Spleen (tissue), 11 donors: Measurements from ENCODE around the gene PRPS1L1. TPM values are rescaled to one million over a fixed set of nuclear protein-coding genes. Genes with fewer than 3 reads are reported as not detected.

Experiments
- DNase-seq: peaks from one replicate; pipeline ENCODE4 v3.0.0-alpha.2; 2020
- H3K27ac ChIP-seq, 8 donors: fragments of 200-600 bp; sonication (generic) in 7 of 8; 1 replicate in 4 of 8; 2 replicates in 4 of 8; pipeline versions ENCODE4 v1.5.0 to v1.8.0; 2016 to 2021; ENCODE audit warnings: inconsistent platforms in 4 of 8, mild to moderate bottlenecking in 4 of 8, moderate library complexity in 1 of 8
- H3K27me3 ChIP-seq, 7 donors: fragments of 200-600 bp; sonication (generic) in 6 of 7; replicated peaks in 1 of 7; 1 replicate in 4 of 7; 2 replicates in 3 of 7; pipeline versions ENCODE4 v1.5.0 to v1.8.0; 2016 to 2021; ENCODE audit warnings: inconsistent platforms in 3 of 7, mild to moderate bottlenecking in 1 of 7
- H3K36me3 ChIP-seq, 6 donors: fragments of 200-600 bp; sonication (generic) in 5 of 6; 1 replicate in 4 of 6; 2 replicates in 2 of 6; pipeline versions ENCODE4 v1.5.0 to v1.8.0; 2016 to 2021; ENCODE audit warnings: inconsistent platforms in 2 of 6
- H3K4me1 ChIP-seq, 6 donors: fragments of 200-600 bp; sonication (generic) in 5 of 6; 1 replicate in 3 of 6; 2 replicates in 3 of 6; pipeline versions ENCODE4 v1.5.0 to v1.8.0; 2016 to 2021; ENCODE audit warnings: inconsistent platforms in 3 of 6
- H3K4me3 ChIP-seq, 8 donors: fragments of 200-600 bp; sonication (generic) in 7 of 8; 1 replicate in 4 of 8; 2 replicates in 4 of 8; pipeline versions ENCODE4 v1.5.0 to v1.8.0; 2016 to 2021; ENCODE audit warnings: inconsistent platforms in 4 of 8, mild to moderate bottlenecking in 4 of 8, moderate library complexity in 2 of 8
- H3K9me3 ChIP-seq, 8 donors: fragments of 200-600 bp; sonication (generic) in 7 of 8; 1 replicate in 4 of 8; 2 replicates in 4 of 8; pipeline versions ENCODE4 v1.5.0 to v1.8.0; 2016 to 2021; ENCODE audit warnings: inconsistent platforms in 4 of 8
- CTCF ChIP-seq, 11 experiments: fragments of 200-600 bp in 7 of 11; fragments of 450-650 bp in 4 of 11; sonication (generic) in 4 of 11; IDR thresholded peaks in 8 of 11; conservative IDR thresholded peaks in 3 of 11; 1 replicate in 7 of 11; 2 replicates in 4 of 11; pipeline versions ENCODE4 v1.4.0 to v1.8.0; 2016 to 2021; ENCODE audit warnings: antibody characterized with exemption in 11 of 11, inconsistent platforms in 4 of 11, mild to moderate bottlenecking in 1 of 11
- POLR2A ChIP-seq, 3 donors: fragments of 450-650 bp; IDR thresholded peaks; one replicate each; pipeline ENCODE4 v1.5.1; 2017; ENCODE audit warnings: antibody characterized with exemption in 3 of 3, mild to moderate bottlenecking in 1 of 3
- POLR2AphosphoS5 ChIP-seq, 3 donors: sonication (generic); formaldehyde crosslinking; IDR thresholded peaks; one replicate each; pipeline ENCODE4 v1.5.1; 2017; ENCODE audit warnings: antibody characterized with exemption in 3 of 3
- WGBS, 5 donors: extraction: QIAGEN DNeasy Blood & Tissue Kit in 3 of 5; methylation state at CpG; one replicate each; pipeline versions ENCODE4 v1.1.5 to v1.1.7; 2013 to 2018; 5-methylcytosine and 5-hydroxymethylcytosine counted together
- intact Hi-C: fragments of 100-400 bp; cut with DNase I; formaldehyde crosslinking; loops from one replicate; pipeline ENCODE4 v1.15.0; 2023; ENCODE audit warnings: low total_unique reads
- polyA plus RNA-seq, 3 donors: library from polyadenylated mRNA; stranded (reverse); fragments of 200-250 nt; gene quantifications; one replicate each; pipeline ENCODE4 v1.2.1, GENCODE V29; 2013
- total RNA-seq, 7 donors: library from RNA; depleted of rRNA in 3 of 7; stranded (reverse); fragments of >200 nt in 3 of 7; fragmentation: NEBNext Ultra II Directional in 4 of 7; extraction: Animal tissue kit (Norgen Biotek cat#: 25700) in 4 of 7; gene quantifications; one replicate each; pipeline versions ENCODE4 v1.1.0 to v1.2.1, GENCODE V29; 2016 to 2021
- donor health status: healthy with polysubstance abuse.
- donor health status: DM: no; HTN: no; CAD: no; lungs with moderate emphysema.
- donor health status: DM: no; HTN: no; CAD: no.
- donor health status: Bipolar disorder and iron deficiency.
- donor health status: healthy.
- donor health status: DM: no; HTN: no; CAD: no.
- donor health status: DM: yes; HTN: yes; CAD: no.

Gene PRPS1L1
- total and polyA plus RNA-seq, 10 donors: not detected

GRCh38 chr7:18013936-18014335, 13.7 kb downstream of the PRPS1L1 start:
- H3K9me3 ChIP-seq: no peaks in the 10 kb centered on the region
- peaks cover 0 to under 1% (median 0%) of the 10 kb centered on the region in 6 donors for H3K4me1 ChIP-seq
- no peak overlapping the region for H3K27ac ChIP-seq
- H3K36me3 ChIP-seq: no peaks in the 10 kb centered on the region
- no peak for DNase-seq
- intact Hi-C loops: no loop called here
- no peak overlapping the region for H3K4me3 ChIP-seq
- H3K27me3 ChIP-seq: peaks cover 0 to 9% (median 0%) of the 10 kb centered on the region in 7 donors
- TF ChIP-seq CTCF (IDR thresholded peaks at IDR 0.05 in 8 of 11, conservative IDR thresholded peaks at IDR 0.05 in 3 of 11): no peak
- TF ChIP-seq POLR2A (IDR thresholded peaks at IDR 0.05): no peak
- TF ChIP-seq POLR2AphosphoS5 (IDR thresholded peaks at IDR 0.05): no peak

- Histone ChIP-seq H3K9me3 (peaks cover 0 to 10% (median 2%) of the 10 kb centered on the region in 8 donors), H3K4me3 (no peak overlapping the region)
- TF ChIP-seq POLR2A (IDR thresholded peaks at IDR 0.05): no peak
These were observed 23.3 kb downstream of the PRPS1L1 start for GRCh38 chr7:18004372-18004771.

GRCh38 chr7:18003286-18003994, 24.2 kb downstream of the PRPS1L1 start:
- intact Hi-C loops: no loop called here
- no peak overlapping the region for H3K4me3 ChIP-seq
- 75 to 87% (median 84%) methylated on average over 4 of the region's 4 CpGs for WGBS, 5 donors
- H3K27me3 ChIP-seq: no peaks in the 10 kb centered on the region
- no peak for DNase-seq
- no peaks in the 10 kb centered on the region for H3K4me1 ChIP-seq
- TF ChIP-seq POLR2AphosphoS5 (IDR thresholded peaks at IDR 0.05) (no peak), CTCF (IDR thresholded peaks at IDR 0.05 in 8 of 11, conservative IDR thresholded peaks at IDR 0.05 in 3 of 11) (no peak), POLR2A (IDR thresholded peaks at IDR 0.05) (no peak)
- no peaks in the 10 kb centered on the region for H3K36me3 ChIP-seq
- no peak overlapping the region for H3K27ac ChIP-seq
- H3K9me3 ChIP-seq: peaks cover 0 to 16% (median 8%) of the 10 kb centered on the region in 8 donors

More at GRCh38 chr7:18004372-18004771, 23.3 kb downstream of the PRPS1L1 start:
- 91 to 96% (median 93%) methylated on average over 3 of the region's 3 CpGs for WGBS, 5 donors
- no peaks in the 10 kb centered on the region for H3K4me1 ChIP-seq
- no peak overlapping the region for H3K27ac ChIP-seq
- intact Hi-C loops: no loop called here
- DNase-seq: no peak
- H3K27me3 ChIP-seq: no peaks in the 10 kb centered on the region
- H3K36me3 ChIP-seq: no peaks in the 10 kb centered on the region

GRCh38 chr7:17998692-17999091, 29.0 kb downstream of the PRPS1L1 start:
- Histone ChIP-seq H3K27me3 (no peaks in the 10 kb centered on the region), H3K4me3 (no peak overlapping the region), H3K9me3 (peaks cover 0 to 13% (median 7%) of the 10 kb centered on the region in 8 donors), H3K36me3 (no peaks in the 10 kb centered on the region), H3K4me1 (no peaks in the 10 kb centered on the region), H3K27ac (no peak overlapping the region)
- no peak for DNase-seq
- 92 to 96% (median 93%) methylated on average over 2 of the region's 2 CpGs for WGBS, 5 donors
- intact Hi-C loops: no loop called here
- TF ChIP-seq CTCF (IDR thresholded peaks at IDR 0.05 in 8 of 11, conservative IDR thresholded peaks at IDR 0.05 in 3 of 11): no peak
- no peak for TF ChIP-seq POLR2AphosphoS5 (IDR thresholded peaks at IDR 0.05)
- TF ChIP-seq POLR2A (IDR thresholded peaks at IDR 0.05): no peak
